Endothelial cell of umbilical vein (primary cell): ENCODE results near the gene PRKCSH. TPM values are rescaled to one million over a fixed set of nuclear protein-coding genes. Genes with fewer than 3 reads are reported as not detected.
"Not testable (repeated sequence)": the region's sequence is repeated elsewhere in the genome, so short reads cannot be mapped to it uniquely, and the experiment has no call there.

Source experiments
- BruUV-seq: library from RNA; stranded (reverse); fragments of 400-500 nt; replicated peaks from 2 replicates; lab custom pipeline; 2021; lab: Mats Ljungman, UMichigan
- CTCF ChIA-PET: fragments of 300-600, 350-600 bp; sonication (Branson Sonifier 250); formaldehyde crosslinking; loops from one replicate; lab custom pipeline; 2021; ENCODE audit warnings: antibody characterized with exemption, inconsistent platforms; lab: Charles Lee
- POLR2A ChIA-PET: fragments of 300-600, 350-600 bp; sonication (Branson Sonifier 250); formaldehyde crosslinking; loops from one replicate; lab custom pipeline; 2021; ENCODE audit warnings: antibody characterized with exemption, inconsistent platforms; lab: Charles Lee
- DNase-seq: peaks from one replicate; pipeline ENCODE4 v3.0.0-alpha.2; 2011; ENCODE audit warnings: low read depth, low spot score
- FAIRE-seq: peaks from 2 replicates; lab custom pipeline; 2011; peaks lifted over from hg19 to GRCh38; lab: Jason Lieb, UNC
- H2AFZ ChIP-seq: 2 replicates; pipeline ENCODE4 v1.6.0; 2012; ENCODE audit warnings: low read depth, low read length, control low read depth, inconsistent platforms
- H3K27ac ChIP-seq: 2 replicates; pipeline ENCODE4 v1.5.1; 2011; ENCODE audit warnings: low read depth, mild to moderate bottlenecking, control low read depth, low read length, moderate library complexity; ENCODE audit not compliant: insufficient read depth
- H3K27me3 ChIP-seq, 2 experiments: 2 replicates each; pipeline versions ENCODE4 v1.6.0 to v1.6.1; 2011; ENCODE audit warnings: low read length in 2 of 2, mixed read lengths in 1 of 2; ENCODE audit not compliant: control insufficient read depth in 2 of 2, insufficient read depth in 2 of 2
- H3K36me3 ChIP-seq, 2 experiments: 2 replicates in 1 of 2; 3 replicates in 1 of 2; pipeline ENCODE4 v1.5.1; 2011; ENCODE audit warnings: low read length in 2 of 2, mild to moderate bottlenecking in 1 of 2, moderate library complexity in 1 of 2; ENCODE audit not compliant: control insufficient read depth in 2 of 2, insufficient read depth in 2 of 2; ENCODE audit errors: extremely low read depth in 1 of 2
- H3K4me1 ChIP-seq: 3 replicates; pipeline ENCODE4 v1.5.1; 2011; ENCODE audit warnings: mild to moderate bottlenecking, low read length; ENCODE audit not compliant: control insufficient read depth, insufficient read depth; ENCODE audit errors: extremely low read depth
- H3K4me2 ChIP-seq: 2 replicates; pipeline ENCODE4 v1.6.1; 2011; ENCODE audit warnings: low read length, control low read depth, mixed read lengths; ENCODE audit not compliant: insufficient read depth
- H3K4me3 ChIP-seq, 3 experiments: fragments of 200-600 bp in 1 of 3; sonication (generic), shearing (Covaris generic) in 1 of 3; replicated peaks in 1 of 3; 2 replicates each; pipeline ENCODE4 v1.5.1; 2011 to 2016; ENCODE audit warnings: control low read depth in 3 of 3, low read length in 3 of 3, mild to moderate bottlenecking in 2 of 3, inconsistent platforms in 1 of 3, low read depth in 1 of 3, moderate library complexity in 1 of 3; ENCODE audit not compliant: insufficient read depth in 1 of 3
- H3K79me2 ChIP-seq: 2 replicates; pipeline ENCODE4 v1.6.0; 2012; ENCODE audit warnings: low read length, inconsistent platforms; ENCODE audit not compliant: control insufficient read depth, insufficient read depth
- H3K9ac ChIP-seq: replicated peaks from 2 replicates; pipeline ENCODE3; 2011; ENCODE audit warnings: low read length, control low read depth; ENCODE audit not compliant: insufficient read depth; ENCODE audit errors: extremely low read depth
- H3K9me1 ChIP-seq: replicated peaks from 3 replicates; pipeline ENCODE4 v1.6.0; 2011; ENCODE audit warnings: mild to moderate bottlenecking, low read length; ENCODE audit not compliant: control insufficient read depth, insufficient read depth; ENCODE audit errors: extremely low read depth
- H3K9me3 ChIP-seq: replicated peaks from 2 replicates; pipeline ENCODE4 v1.5.1; 2012; ENCODE audit warnings: low read length, inconsistent platforms; ENCODE audit not compliant: control insufficient read depth, insufficient read depth
- H4K20me1 ChIP-seq: replicated peaks from 2 replicates; pipeline ENCODE3; 2011; ENCODE audit warnings: mild to moderate bottlenecking, low read length; ENCODE audit not compliant: control insufficient read depth, insufficient read depth; ENCODE audit errors: extremely low read depth
- FOS ChIP-seq: IDR thresholded peaks from 2 replicates; pipeline ENCODE4 v1.6.1; 2011; ENCODE audit warnings: mild to moderate bottlenecking, low read length, moderate library complexity, borderline replicate concordance; ENCODE audit not compliant: insufficient read depth
- JUN ChIP-seq: IDR thresholded peaks from 2 replicates; pipeline ENCODE4 v1.6.1; 2011; ENCODE audit warnings: borderline replicate concordance, low read depth; ENCODE audit not compliant: insufficient read length, insufficient read depth
- dilution Hi-C: fragments of 300-500 bp; cut with MboI; formaldehyde crosslinking; loops from one replicate; pipeline ENCODE4 v1.15.0; 2019; ENCODE audit warnings: low sequenced_read_pairs; ENCODE audit not compliant: extremely low pct_ligation_motif_present
- intact Hi-C: fragments of 100-400 bp; cut with micrococcal nuclease; formaldehyde crosslinking; loops from one replicate; pipeline ENCODE4 v1.10.0; 2022
- polyA plus RNA-seq, 4 experiments: library from polyadenylated mRNA; depleted of rRNA in 3 of 4; stranded (reverse) in 3 of 4; unstranded in 1 of 4; fragments of >200 nt; gene quantifications; 2 replicates each; pipeline versions ENCODE4 v1.2.1 to v1.2.3, GENCODE V29; 2011 to 2012; ENCODE audit warnings: missing spikeins in 1 of 4
- total RNA-seq: library from RNA; stranded (reverse); gene quantifications from 2 replicates; pipeline ENCODE4 v1.2.3, GENCODE V29; 2021

PRKCSH gene
- total and polyA plus RNA-seq, 2 donors (not counting 3 experiments of a cell fraction or from before 2014, with no cell fraction given) = 215 to 425 TPM

- CTCF ChIA-PET = interaction anchor here (1.6 kb wide), 1 partner anchor 24 kb away, joined by 8 read pairs; no protein-coding TSS in a partner anchor
- no peak for DNase-seq
- Histone ChIP-seq H3K27me3 (no peaks in the 10 kb centered on the region), H3K4me1 (no peaks in the 10 kb centered on the region), H3K27ac (no peak overlapping the region), H3K79me2 (no peaks in the 10 kb centered on the region), H3K36me3 (no peaks in the 10 kb centered on the region), H2AFZ (no peak overlapping the region), H3K9me1 (no peaks in the 10 kb centered on the region), H3K4me2 (no peak overlapping the region), H3K9me3 (no peaks in the 10 kb centered on the region), H4K20me1 (no peaks in the 10 kb centered on the region), H3K9ac (no peak overlapping the region), H3K4me3 (no peak overlapping the region)
- intact Hi-C loops (no loop called here), dilution Hi-C loops (no loop called here)
- TF ChIP-seq FOS = no peak
- TF ChIP-seq JUN = no peak
- no TSS peak for BruUV-seq
- POLR2A ChIA-PET = no interaction called here
- no peak for FAIRE-seq
Measured at GRCh38 chr19:11458236-11458900, 22.9 kb downstream of the PRKCSH start.

- H3K4me3 ChIP-seq, H3K9me1 ChIP-seq, BruUV-seq, H3K27me3 ChIP-seq, H3K4me1 ChIP-seq, intact Hi-C loops, H3K36me3 ChIP-seq, H4K20me1 ChIP-seq, H3K27ac ChIP-seq, H3K79me2 ChIP-seq, DNase-seq, H2AFZ ChIP-seq, H3K9me3 ChIP-seq, H3K9ac ChIP-seq, dilution Hi-C loops, POLR2A ChIA-PET, H3K4me2 ChIP-seq, FAIRE-seq: not testable (repeated sequence)
- CTCF ChIA-PET = interaction anchor here (0.6 to 1.6 kb wide), 3 partner anchors 24 to 53 kb away, joined by 3 to 8 read pairs (median 3); no protein-coding TSS in a partner anchor
Measured at GRCh38 chr19:11458912-11459311, 23.5 kb downstream of the PRKCSH start.
